GM21423 (cell line): ENCODE data around the gene LNPEP.
"Not testable (repeated sequence)": the region's sequence is repeated elsewhere in the genome, so short reads cannot be mapped to it uniquely, and the experiment has no call there.

Experiments
- ATAC-seq: cut with Tn5 transposase; IDR thresholded peaks from one replicate; pipeline ENCODE4 v1.9.1; 2021; ENCODE audit warnings: mild to moderate bottlenecking, moderate library complexity; ENCODE audit not compliant: unreplicated experiment

The LNPEP gene

DNA sequence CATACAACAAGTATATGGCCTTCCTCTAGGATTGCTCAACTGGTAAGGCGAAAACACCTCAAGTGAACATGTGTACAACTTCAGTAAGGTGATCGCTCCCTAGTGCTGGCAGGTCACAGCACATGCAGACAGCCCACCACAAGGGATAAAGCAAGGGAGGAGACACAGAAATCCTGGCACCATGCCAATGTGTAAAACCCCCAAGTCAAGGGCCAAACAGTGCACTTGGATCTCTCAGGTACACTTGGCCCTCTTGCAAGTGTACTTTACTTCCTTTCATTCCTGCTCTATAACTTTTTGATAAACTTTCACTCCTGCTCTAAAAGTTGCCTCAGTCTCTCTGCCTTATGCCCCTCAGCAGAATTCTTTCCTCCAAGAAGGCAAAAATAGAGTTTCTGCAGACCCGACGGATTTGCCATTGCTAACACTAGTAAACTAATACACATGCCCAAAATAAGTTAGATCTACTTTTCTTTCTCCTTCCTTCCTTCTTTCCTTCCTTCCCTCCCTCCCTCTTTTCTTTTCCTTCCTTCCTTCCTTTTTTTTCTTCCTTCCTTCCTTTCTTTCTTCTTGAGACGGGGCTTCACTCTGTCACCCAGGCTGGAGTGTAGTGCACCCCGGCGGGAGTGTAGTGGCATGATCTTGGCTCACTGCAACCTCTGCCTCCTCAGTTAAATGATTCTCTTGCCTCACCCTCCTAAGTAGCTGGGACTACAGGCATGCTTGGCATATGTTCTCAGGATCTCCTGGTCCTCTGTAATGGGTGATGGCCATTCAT lies 6.8 kb upstream of the LNPEP start:
- ATAC-seq, result no peak

DNA sequence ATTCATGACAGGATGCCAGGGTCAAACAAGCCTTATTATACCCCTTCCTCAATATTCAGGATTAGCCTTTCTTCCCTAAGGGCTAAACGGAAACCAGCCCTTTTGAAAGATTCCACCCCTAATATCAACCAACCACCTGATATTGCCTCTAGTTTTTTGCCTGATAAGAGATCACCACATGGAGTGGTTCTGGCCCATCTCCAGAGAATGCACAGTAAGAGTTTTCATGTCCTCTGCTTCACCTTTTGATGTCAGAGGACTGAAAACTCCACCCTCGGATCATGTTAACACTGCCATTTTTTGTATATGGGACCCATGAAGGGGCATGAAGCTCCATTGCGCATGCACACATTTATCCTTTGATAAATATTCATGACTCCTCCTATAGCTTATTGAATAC lies 5.8 kb upstream of the LNPEP start:
- ATAC-seq, result no peak

DNA sequence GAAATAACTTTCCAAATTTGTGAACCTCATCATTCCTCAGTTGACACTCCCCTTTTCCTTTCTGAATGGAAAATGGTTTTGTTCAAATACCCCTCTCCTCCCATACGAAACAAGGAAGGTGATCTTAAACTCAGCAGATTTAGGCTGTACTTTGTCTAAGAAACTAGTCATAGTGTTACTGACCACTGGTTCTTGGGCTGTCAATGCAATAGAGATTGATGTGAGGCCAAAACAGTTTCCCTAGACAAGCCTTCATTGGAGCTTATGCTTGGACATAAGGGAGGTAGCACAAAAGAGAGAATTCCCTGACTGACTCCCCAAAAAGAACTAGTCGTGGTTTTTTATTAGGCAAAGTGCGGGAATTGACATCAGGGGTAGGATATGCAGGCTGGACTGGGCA lies 5.3 kb upstream of the LNPEP start:
- ATAC-seq, result no peak

DNA sequence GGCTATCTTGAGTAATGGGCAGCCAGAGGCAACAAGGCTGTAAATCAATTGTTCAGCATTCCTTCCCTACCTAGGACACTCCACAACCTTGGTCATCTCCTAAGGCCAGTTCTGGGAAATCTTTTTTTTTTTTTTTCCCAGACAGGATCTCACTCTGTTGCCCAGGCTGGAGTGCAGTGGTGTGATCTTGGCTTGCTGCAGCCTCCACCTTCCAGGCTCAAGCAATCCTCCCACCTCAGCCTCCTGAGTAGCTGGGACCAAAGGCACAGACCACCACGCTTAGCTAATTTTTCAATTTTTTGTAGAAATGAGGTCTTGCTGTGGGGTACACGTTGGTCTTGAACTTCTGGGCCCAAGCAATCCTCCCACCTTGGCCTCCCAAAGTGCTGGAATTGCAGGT lies 4.8 kb upstream of the LNPEP start:
- not testable (repeated sequence) for ATAC-seq

DNA sequence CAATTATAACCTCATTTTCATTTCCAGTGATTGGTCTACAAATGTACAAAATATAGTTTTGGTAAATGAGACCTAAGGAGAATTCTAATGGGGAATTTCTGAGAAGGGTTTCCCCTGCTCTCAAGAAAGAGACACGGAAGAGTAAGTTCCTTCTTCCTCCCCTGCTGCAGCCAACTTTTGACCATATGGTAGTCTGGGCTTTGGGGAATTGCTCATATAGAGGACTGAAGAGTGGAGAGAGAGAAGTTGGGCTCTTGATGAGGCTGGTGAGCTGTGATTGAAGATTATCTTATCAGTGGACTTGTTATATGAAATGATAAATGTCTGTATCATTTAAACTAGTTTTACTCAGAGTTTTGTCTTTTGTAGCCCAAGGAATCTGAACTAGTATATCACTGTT lies 4.3 kb upstream of the LNPEP start:
- no peak for ATAC-seq

DNA sequence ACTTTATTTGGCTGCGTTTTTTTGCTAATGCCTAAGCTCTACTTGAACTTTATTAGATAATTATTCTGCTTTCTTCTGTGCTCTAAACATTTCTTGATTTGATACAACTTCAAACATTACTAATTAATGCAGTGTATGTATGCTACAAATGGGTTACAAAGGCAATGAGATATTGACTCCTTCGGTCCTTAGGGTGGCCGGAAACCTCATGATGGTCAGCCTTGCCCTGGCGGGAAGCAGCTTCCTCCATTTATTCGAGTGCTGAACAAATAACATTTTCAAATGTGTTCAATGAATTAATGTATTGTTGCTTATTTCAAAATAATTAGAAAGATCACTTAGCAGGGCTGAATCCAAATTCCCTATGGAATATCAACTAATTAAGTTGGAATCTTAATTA lies 3.9 kb upstream of the LNPEP start:
- no peak for ATAC-seq

DNA sequence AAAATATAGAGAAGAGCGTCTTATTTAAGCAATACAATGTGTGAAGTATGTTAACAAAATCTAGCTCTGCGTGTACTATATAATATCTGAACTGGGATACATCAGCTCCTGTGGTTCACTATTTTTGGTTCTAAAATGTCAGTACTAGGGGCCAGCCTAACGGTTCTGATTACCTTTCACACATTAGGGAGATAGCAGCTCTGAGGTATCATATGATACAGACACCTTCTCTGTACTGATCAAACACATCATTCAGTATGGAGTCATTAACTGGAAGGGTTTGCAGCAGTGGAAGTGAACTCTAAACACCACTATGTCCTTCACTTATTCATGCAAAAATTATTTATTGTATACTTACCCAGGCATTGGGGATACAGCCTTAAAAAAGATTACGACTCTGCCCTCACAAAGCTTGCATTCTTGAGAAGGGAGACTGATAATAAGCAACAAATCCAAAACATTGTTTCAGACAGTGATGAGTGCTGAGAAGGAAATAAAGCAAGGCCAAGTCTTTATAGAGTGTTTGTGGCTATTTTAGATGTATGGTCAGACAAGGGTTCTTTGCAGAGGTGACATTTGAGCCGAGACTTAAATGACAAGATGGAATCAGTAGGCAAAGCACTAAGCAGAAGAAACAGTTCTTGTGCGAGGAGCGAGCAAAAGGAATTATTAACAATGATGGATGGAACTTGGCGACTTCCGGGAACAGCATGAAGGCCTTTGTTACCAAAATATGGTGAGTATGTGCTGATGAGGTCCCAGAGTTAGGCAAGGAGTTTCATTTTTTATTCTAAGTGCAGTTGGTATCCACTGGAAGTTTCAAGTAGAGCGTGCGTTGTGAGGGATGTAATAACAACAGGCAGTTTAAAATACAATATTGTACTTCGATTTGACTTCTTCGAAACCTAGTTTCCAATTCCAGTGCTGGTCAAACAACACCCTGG lies 1.8 kb upstream of the LNPEP start:
- no peak for ATAC-seq

DNA sequence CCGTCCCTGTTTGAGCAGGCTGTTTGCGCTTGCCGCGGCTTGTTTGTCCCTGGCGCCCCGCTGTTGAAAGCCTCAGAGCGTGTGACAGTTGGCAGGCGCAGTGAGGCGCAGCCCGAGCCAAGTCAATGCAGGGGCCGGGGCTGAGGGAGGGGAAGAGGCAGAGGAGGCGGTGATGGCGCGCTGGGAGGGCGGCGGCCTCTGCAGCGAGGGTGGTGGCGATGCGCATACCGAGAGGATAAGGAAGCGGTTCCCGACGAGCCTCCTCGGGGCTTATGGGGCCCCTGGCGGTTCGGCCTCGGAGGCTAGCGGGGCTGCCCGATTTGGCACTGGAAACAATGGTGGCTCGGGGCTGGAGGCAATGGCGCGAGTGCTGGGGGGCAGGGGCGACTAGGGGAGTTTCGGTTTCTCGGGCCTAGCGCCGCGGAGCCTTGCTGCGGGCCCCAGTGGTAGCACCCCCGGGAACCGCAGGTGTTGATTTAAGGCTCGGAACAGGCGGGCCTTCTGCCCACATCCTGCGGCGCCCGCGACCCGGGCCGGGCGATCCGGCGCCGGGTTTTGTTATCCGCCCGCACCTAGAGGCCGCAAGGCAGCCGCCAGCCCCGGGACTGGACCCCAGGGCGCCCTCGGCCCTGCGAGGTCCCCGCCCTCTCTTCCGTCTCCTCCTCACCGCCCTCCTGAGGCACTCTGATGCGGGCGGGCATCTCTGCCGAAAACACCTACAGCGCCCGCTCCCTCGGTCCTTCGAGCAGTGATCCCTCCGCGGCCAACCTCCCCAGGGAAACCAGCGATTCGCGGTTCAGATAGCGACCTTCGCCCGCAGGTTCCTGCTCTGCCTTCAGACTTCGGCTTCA lies 947 bp upstream of the LNPEP start:
- peak; percentile 58 for ATAC-seq

DNA sequence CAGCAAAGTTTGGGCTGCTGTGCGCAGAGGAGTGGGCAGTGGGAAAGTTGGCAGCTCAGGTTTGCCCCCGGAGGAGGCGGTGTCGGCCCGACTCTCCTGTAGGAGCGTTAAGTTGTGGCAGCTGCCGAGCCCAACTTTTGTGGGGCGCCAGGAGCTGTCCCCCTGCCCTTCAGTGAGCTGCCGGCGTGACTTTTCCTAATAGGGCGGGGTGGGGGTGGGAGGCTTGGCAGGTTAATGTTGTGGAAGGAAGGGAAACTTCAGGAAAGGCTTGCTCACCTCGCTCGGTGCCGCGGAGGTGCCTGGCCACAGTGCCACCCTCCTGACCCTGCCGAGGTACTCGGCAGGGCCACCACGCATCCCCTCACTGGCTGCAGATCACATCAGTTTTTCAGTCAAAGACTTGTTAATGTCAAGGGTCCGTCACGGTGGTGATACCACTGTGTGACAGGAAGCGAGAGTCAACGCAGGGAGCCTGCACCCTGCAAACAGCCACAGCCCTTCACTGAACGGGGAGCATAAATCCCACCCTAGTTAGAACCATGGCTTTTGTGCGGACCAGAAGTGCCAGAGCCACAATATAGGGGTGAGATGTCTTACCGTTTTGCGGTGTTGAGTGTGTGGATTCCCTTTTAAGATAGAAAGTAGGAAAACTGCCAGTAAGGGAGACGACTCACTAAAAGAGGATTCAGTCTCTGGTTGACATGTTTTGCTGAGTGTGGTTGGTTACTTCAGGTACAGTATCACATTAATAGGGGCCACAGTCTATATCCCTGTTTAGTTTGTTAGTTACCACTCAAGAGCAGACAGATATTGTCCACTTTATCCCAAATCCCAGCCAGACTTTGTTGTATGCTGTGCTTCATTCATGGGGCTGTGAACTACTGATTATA lies 796 bp downstream of the LNPEP start:
- peak; percentile 27 for ATAC-seq

DNA sequence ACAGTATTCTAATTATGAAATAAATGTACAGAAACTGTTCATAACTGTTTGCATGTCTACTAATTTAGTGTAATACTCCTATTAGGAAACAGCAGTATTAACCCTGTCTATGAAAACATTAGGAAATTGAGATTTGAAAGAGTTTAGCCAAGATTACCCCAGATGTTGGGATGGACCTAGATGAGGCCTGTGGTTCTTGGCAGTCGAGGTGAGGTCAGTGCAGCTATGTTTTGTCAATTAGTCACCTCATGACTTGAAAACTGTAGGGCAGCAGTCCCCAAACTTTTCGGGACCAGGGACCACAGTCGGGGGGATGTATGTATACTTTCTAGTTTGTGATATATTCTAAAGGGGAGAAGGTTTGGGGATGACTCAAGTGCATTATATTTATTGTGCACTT lies 4.7 kb downstream of the LNPEP start:
- no peak for ATAC-seq

DNA sequence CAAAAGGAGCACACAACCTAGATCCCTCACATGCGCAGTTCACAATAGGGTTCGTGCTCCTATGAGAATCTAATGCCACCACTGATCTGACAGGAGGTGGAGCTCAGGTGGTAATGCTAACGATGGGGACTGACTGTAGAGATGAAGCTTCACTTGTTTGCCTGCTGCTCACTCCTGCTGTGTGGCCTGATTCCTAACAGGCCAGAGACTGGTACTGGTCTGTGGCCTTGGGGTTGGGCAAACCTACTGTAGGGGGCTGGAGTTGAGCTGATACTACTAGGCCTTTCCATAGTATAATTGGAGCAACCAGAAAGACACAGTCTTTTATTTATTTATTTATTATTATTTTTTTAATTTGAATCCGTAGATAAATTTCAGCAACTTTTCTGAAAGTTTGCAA lies 5.3 kb downstream of the LNPEP start:
- no peak for ATAC-seq

DNA sequence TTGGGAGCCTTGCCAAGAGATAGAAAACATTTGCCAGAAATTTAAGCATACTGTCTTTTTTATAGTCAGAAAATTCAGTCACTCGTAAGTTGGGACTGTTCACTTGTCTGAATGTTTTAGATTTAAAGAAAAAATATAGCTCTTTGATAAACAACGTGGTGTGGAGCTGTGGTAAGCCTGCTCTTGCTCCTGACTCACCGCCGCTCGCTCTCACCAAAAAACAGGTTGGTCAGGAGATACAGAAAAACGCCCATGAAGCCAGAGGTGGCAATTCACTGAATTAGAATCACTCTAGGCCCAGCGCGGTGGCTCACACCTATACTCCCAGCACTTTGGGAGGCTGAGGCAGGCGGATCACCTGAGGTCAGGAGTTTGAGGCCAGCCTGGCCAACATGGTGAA lies 6.2 kb downstream of the LNPEP start:
- ATAC-seq, result no peak

DNA sequence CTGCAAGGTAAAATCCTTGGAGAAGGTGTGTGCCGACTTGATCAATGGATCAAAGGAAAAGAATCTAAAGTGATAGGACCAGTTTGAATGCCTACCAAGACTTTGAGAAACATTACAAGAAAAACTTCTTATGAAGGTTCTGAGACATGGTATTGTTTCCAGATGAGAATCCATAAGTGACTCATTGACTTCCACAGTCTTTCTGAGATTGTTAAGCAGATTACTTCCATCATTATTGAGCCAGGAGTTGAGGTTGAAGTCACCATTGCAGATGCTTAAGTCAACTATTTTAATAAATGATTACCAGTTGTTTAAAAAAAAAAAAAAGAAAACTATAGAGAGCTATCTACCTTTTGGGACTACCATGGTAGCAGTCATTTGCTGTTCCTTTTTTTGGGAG lies 7.0 kb downstream of the LNPEP start:
- ATAC-seq, result no peak

DNA sequence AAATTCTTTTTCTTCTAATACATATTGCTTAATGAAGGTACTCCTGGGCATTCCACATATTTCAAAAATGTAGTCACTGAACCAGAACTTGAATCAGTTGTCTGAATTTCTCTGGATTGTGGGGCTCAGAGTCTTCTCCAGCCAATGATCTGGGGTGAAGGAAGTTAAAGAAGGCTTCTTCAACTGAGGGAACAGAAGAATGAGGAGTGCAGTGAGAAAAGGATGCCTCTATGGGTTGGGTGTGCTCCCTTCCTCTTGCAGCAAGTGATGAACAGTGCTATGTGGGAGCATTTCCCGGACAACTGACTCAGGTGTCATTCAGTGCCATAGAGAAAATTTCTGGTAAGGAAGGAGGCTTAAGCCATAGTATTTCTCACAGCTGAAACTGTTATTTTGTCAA lies 7.9 kb downstream of the LNPEP start:
- no peak for ATAC-seq

DNA sequence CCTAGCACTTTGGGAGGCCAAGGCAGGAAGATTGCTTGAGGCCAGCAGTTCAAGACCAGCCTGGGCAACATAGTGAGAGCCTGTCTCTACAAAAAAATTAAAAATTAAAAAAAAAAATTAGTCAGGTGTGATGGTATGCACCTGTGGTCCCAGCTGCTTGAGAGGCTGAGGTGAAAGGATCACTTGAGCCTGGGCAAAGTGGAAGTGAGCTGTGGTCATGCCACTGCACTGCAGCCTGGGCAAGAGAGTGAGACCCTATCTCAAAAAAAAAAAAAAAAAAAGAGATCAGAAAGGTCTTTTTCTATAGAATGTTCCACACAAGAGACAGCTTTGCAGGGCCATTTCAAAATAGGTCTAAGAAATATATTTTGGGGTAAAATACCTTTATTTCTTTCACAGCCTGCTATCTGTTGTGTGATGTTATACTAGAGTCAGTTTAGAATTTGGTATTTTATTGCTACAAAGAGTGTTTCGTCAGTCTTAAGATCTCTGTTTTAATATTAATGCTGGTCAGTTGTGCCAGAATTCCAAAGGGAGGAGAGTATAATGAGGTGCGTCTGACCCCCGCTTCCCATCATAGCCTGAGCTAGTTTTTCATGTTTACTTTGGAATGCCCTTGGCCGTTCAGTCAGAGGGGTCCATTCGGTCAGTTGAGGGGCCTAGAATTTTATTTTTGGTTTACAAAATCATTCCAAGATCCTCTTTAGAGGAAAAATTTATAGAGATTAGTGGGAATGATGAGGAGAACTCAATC lies 9.4 kb downstream of the LNPEP start:
- no peak for ATAC-seq

DNA sequence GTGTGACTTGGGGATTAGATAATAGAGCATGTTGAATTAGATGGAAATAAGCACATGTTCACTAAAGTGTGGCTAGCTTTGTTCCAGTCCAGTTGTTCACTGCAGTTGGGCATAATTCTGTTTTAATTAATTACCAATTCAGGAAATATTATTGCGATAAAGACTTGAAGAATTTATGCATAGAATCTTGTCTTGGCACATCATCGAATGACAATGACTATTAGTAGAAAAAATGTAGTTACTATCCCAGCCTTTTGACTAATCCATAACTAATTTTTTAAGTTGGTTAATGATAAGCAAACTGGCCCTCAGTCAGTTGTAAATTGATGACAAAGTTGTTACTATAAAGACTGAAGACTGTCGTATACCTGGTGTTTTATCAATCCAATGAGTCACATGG lies 10.5 kb downstream of the LNPEP start:
- ATAC-seq, result no peak

DNA sequence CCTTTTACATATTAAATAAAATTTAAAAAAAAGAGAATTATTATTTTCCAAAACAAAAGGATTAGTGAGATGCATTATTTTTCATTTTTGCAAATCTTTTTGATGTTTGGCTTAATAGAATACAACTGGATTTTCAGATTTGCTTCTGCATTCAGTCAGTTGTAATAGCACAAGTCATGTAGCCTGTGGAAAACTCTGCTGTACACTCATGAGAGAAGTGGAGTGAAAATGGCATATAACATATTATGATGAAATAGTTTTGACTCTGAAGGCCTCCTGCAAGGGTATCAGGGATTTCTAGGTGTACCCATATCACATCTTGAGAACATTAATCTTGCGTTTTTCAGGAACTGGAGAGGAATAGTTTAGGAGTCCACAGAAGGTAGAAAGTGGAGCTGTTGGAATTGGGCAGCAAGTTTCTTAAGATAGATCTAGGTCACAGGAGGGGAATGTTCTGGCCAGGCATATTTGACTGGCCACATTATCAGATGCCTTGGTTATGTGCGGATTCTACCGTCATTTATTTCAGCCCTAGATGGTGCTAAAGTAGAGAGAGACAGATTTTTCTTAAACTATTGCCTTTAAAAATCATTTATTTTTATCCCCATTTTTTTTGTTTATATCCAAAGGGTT lies 16.4 kb downstream of the LNPEP start:
- ATAC-seq, result no peak

DNA sequence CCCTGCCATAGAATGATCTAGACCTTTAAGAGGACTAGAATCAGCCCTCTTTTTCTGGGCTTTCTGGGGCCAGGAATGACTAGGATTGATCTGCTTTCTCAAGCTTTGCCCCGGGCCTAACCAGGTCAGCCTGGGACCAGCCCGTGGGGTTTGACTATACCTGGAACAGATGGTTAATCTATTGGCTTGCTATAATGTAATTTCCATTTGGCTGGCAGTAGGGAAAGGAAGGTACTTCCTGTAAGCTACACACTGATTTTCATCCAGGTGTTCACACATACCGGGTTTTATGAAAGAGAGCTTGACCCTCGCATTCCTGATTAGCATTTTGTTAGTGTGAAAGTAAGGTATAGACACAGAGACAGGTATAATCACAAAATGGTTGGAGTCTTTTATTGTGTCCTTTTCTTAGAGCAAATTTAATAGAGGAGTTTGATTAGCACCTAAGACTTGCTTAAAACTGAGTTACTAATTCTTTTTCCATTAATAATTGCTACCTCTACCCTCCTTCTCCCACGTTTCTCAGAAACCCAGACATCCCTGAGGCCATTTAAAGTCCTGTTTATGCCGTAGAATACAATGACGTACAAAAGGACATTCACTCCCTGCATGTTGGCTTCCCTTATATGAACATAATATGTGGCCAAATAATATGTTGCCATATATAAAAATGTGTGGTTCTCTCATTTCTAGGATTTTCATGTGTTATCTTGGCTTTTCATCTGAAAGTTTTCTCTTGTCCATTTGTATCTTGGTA lies 17.3 kb downstream of the LNPEP start:
- ATAC-seq, result no peak
